ENCODE measurements around the gene LMTK3.

The LMTK3 gene

GRCh38 chr19:48511800-48512503 lies at the start of gene LMTK3:
Gene LMTK3, minus strand, starts transcription at chr19:48511835. Its CDS starts 259 bp downstream, at chr19:48511576.
- peak; percentile 11 for DNase-seq (ENCODE audit: extremely low read depth, low read depth)
- TF ChIP-seq CTCF (IDR thresholded peaks at IDR 0.05; ENCODE audit: low read depth, low read length), result no peak

GRCh38 chr19:48561412-48561811 lies 49.8 kb upstream of the LMTK3 start:
- no peak for DNase-seq (ENCODE audit: extremely low read depth, low read depth)
- TF ChIP-seq CTCF (IDR thresholded peaks at IDR 0.05; ENCODE audit: low read depth, low read length), result no peak

GRCh38 chr19:48560095-48560530 lies 48.5 kb upstream of the LMTK3 start:
- no peak for TF ChIP-seq CTCF (IDR thresholded peaks at IDR 0.05; ENCODE audit: low read depth, low read length)
- no peak for DNase-seq (ENCODE audit: extremely low read depth, low read depth)

GRCh38 chr19:48558018-48558684 lies 46.5 kb upstream of the LMTK3 start:
- DNase-seq (ENCODE audit: extremely low read depth, low read depth), result no peak
- no peak for TF ChIP-seq CTCF (IDR thresholded peaks at IDR 0.05; ENCODE audit: low read depth, low read length)

GRCh38 chr19:48556825-48557224 lies 45.2 kb upstream of the LMTK3 start:
- TF ChIP-seq CTCF (IDR thresholded peaks at IDR 0.05; ENCODE audit: low read depth, low read length), result no peak
- DNase-seq (ENCODE audit: extremely low read depth, low read depth), result no peak

- no peak for DNase-seq (ENCODE audit: extremely low read depth, low read depth)
- no peak for TF ChIP-seq CTCF (IDR thresholded peaks at IDR 0.05; ENCODE audit: low read depth, low read length)
Observed at GRCh38 chr19:48556163-48556562, 44.5 kb upstream of the LMTK3 start.

GRCh38 chr19:48554385-48555091 lies 42.9 kb upstream of the LMTK3 start:
- no peak for DNase-seq (ENCODE audit: extremely low read depth, low read depth)
- TF ChIP-seq CTCF (IDR thresholded peaks at IDR 0.05; ENCODE audit: low read depth, low read length), result no peak

All from AG09319 (cell line).